ENCODE results near the gene NR4A1. TPM values are rescaled to one million over a fixed set of nuclear protein-coding genes. Genes with fewer than 3 reads are reported as not detected.
A peak's percentile ranks its signal among the peaks of the same experiment; 100 is the strongest.

Gene NR4A1
- total RNA-seq, 1 experiment from 2014 or later: 25.8 TPM

DNA sequence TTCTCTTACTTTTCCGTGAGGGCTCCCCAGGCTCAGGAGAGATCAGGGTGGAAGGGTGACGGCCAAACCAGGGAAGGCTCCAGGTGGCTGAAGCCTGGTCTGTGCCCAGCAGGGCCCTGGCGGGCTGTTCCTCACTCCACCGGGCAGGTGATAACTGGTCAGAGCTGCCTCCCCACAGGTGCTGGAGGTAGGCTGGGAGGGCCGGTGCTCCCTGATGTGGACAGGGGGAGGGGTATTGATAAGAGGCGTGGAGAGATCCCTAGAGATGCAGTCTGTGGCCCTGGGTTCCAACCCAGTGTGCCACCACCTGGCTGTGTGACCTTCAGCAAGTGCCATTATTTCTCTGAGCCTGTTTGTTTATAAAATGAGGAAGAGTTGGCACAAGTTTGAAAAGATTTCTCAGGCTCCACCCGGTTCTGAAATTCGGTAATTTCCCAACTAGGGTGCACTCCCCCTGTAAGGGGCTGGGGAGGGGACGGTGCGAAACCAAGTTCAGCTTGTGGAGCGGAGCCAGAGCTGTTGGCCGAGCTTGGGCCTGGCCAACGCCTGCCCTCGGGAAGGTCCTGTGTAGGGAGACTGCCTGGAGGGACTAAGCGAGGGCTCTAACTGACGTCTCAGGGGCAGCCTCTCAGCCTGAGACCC lies 1.0 kb upstream of the NR4A1 start:
- Histone ChIP-seq H2BK12ac (ENCODE audit: insufficient read length, low read depth, low read length) (no peak overlapping the region), H2BK20ac (ENCODE audit: low read depth, low read length, poor library complexity, severe bottlenecking) (no peak overlapping the region), H2BK15ac (ENCODE audit: low read depth, low read length) (peak overlapping the region; percentile 4; the same call in 1 of the 2 replicates), H3K9ac (ENCODE audit: extremely low read depth, insufficient read length, low read length) (peak overlapping the region; percentile 61), H2BK5ac (ENCODE audit: insufficient read length, low read length) (no peak overlapping the region), H3K14ac (ENCODE audit: insufficient read depth, low read length) (peak overlapping the region; percentile 91), H3T11ph (ENCODE audit: low read length) (no peak overlapping the region), H3K18ac (ENCODE audit: insufficient read length, low read depth, low read length) (peak overlapping the region; percentile 29), H4K91ac (ENCODE audit: insufficient read length, low read depth, low read length) (peak overlapping the region; percentile 29), H2BK120ac (ENCODE audit: low read depth, low read length, poor library complexity, severe bottlenecking) (no peak overlapping the region), H3K56ac (ENCODE audit: insufficient read length, low read depth, low read length) (no peak overlapping the region), H3K79me2 (ENCODE audit: insufficient read depth, low read length) (no peaks in the 10 kb centered on the region), H2AFZ (ENCODE audit: low read length) (no peak overlapping the region), H4K5ac (ENCODE audit: insufficient read length, low read depth, low read length) (no peak overlapping the region), H3K4ac (ENCODE audit: low read depth, low read length) (peak overlapping the region; percentile 37), H3K4me2 (ENCODE audit: insufficient read depth, insufficient read length, low read length) (peak overlapping the region; percentile 68), H4K8ac (replicated peaks; ENCODE audit: insufficient read length, low read depth, low read length) (no peak overlapping the region), H3K23ac (ENCODE audit: insufficient read length, low read depth, low read length) (no peak overlapping the region), H3K27me3 (ENCODE audit: insufficient read depth, low read length) (peaks cover 7% of the 10 kb centered on the region; the same call in 1 of the 2 replicates), H2AK5ac (ENCODE audit: insufficient read length, low read length) (no peak overlapping the region), H3K27ac (ENCODE audit: insufficient read length, low read depth, low read length) (no peak overlapping the region), H3K23me2 (ENCODE audit: insufficient read length, low read depth, low read length, poor library complexity, severe bottlenecking) (peaks cover 17% of the 10 kb centered on the region), H3K79me1 (ENCODE audit: insufficient read depth, low read depth, low read length, poor library complexity, severe bottlenecking) (no peaks in the 10 kb centered on the region), H4K20me1 (ENCODE audit: control insufficient read depth, insufficient read depth, insufficient read length) (no peaks in the 10 kb centered on the region), H3K4me1 (ENCODE audit: insufficient read depth, low read length) (no peaks in the 10 kb centered on the region; the same call in 1 of the 2 replicates), H3K9me3 (ENCODE audit: control insufficient read depth, low read depth, low read length) (no peaks in the 10 kb centered on the region)
- no peak for TF ChIP-seq CTCF (conservative IDR thresholded peaks at IDR 0.05)
- peak; percentile 73 for DNase-seq
- Mint-ChIP-seq H3K27ac (peak overlapping the region in 1 of 3 experiments; percentile 28; a peak in 1 of 7 replicates), H3K4me1 (peaks cover 25 to 28% of the 10 kb centered on the region in 2 experiments), H3K27me3 (ENCODE audit: low read depth) (peaks cover 60% of the 10 kb centered on the region), H3K9me3 (no peaks in the 10 kb centered on the region; a peak in 1 of 5 replicates), H3K36me3 (ENCODE audit: insufficient read depth in 1 of 3, low read depth in 3 of 3) (peaks cover 0 to 14% (median 6%) of the 10 kb centered on the region in 3 experiments; a peak in 5 of 7 replicates), H3K4me3 (peak overlapping the region; percentile 78 to 88)
- WGBS (ENCODE audit: extremely low coverage, insufficient read length, low lambda C conversion rate): no CpG with 5 or more reads among the region's 16 CpGs

Measured in H9 (cell line).